Breast epithelium (tissue), 3 donors: Measurements from ENCODE around the gene EZH1.

Source experiments
- POLR2AphosphoS5 ChIP-seq, 3 donors: sonication (generic); formaldehyde crosslinking; IDR thresholded peaks; one replicate each; pipeline ENCODE4 v1.6.1; 2017; ENCODE audit warnings: antibody characterized with exemption in 3 of 3
- TF ChIP-seq, protein P1 (sequence below), 3 donors: fragments of 450-650 bp; IDR thresholded peaks; one replicate each; pipeline ENCODE4 v1.5.1; 2016 to 2017; ENCODE audit warnings: antibody characterized with exemption in 3 of 3, mild to moderate bottlenecking in 3 of 3, moderate library complexity in 3 of 3

DNA sequence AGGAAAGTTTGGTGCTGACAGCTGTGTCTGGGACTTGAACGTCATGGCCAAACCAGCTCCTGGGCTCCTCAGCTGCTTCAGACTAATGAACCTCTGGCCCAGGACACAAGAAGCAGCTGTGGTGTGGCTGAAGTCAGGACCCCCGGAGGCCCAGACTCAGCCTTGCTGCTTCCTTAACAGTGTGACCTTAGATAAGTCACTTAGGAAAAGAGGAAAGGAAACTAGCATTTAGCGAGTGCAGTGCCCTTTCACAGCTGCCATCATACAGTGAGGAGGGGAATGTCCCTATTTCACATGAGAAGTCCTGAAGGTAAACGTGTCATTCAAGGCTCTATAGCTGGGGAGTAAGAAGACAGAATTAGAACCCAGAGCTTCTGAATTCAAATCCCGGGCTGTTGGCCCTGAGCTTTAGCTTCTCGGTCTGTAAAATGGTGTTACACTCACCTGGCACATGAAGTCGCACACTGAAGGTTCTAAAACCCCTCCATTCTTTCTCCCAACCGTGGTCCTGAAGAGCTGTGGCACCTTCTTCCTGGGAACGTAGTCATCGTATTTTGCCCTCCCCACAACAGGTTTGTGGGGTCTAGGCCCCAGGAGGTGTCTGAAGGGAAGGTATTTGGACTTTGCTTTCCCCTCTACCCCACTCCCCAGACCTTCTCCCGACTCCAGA, 15.3 kb upstream of the EZH1 start:
- TF ChIP-seq, protein P1, sequence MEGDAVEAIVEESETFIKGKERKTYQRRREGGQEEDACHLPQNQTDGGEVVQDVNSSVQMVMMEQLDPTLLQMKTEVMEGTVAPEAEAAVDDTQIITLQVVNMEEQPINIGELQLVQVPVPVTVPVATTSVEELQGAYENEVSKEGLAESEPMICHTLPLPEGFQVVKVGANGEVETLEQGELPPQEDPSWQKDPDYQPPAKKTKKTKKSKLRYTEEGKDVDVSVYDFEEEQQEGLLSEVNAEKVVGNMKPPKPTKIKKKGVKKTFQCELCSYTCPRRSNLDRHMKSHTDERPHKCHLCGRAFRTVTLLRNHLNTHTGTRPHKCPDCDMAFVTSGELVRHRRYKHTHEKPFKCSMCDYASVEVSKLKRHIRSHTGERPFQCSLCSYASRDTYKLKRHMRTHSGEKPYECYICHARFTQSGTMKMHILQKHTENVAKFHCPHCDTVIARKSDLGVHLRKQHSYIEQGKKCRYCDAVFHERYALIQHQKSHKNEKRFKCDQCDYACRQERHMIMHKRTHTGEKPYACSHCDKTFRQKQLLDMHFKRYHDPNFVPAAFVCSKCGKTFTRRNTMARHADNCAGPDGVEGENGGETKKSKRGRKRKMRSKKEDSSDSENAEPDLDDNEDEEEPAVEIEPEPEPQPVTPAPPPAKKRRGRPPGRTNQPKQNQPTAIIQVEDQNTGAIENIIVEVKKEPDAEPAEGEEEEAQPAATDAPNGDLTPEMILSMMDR (IDR thresholded peaks at IDR 0.05), result no peak
- no peak for TF ChIP-seq POLR2AphosphoS5 (IDR thresholded peaks at IDR 0.05)
